HepG2 (cell line): ENCODE results near the gene AGBL1. TPM values are rescaled to one million over a fixed set of nuclear protein-coding genes. Genes with fewer than 3 reads are reported as not detected.

ENCODE experiments used
- ATAC-seq: fragments of 200-7000 bp; cut with Tn5 transposase; 3 replicates; pipeline ENCODE4 v1.9.1; 2020; ENCODE audit warnings: mild to moderate bottlenecking, moderate library complexity
- BruUV-seq: library from RNA; stranded (reverse); fragments of 400-500 nt; replicated peaks from 2 replicates; lab custom pipeline; 2021; lab: Mats Ljungman, UMichigan
- CTCF ChIA-PET: fragments of 300-600 bp; formaldehyde crosslinking; extraction: SDS; loops from one replicate; lab custom pipeline; 2021; ENCODE audit warnings: low total read pairs, inconsistent platforms, low intra/inter-chr PET ratio; lab: Yijun Ruan, JAX
- POLR2A ChIA-PET: fragments of 350-600 bp; sonication (Branson Sonifier 250); formaldehyde crosslinking; loops from one replicate; lab custom pipeline; 2020; ENCODE audit warnings: antibody characterized with exemption, inconsistent platforms; lab: Yijun Ruan, JAX
- DNase-seq: peaks from one replicate; pipeline ENCODE4 v3.0.0-alpha.2; 2015; ENCODE audit warnings: low spot score
- FAIRE-seq: peaks from 3 replicates; lab custom pipeline; 2011; peaks lifted over from hg19 to GRCh38; lab: Jason Lieb, UNC
- H2AFZ ChIP-seq: one replicate; pipeline ENCODE4 v1.6.1; 2011; ENCODE audit warnings: low read length, inconsistent platforms
- H3K27ac ChIP-seq: fragments of 300-600 bp; 3 replicates; pipeline ENCODE4 v1.8.0; 2011; ENCODE audit warnings: mixed run types, mild to moderate bottlenecking, mixed read lengths, low read length, inconsistent platforms; ENCODE audit not compliant: insufficient read depth; ENCODE audit errors: extremely low read length
- H3K27me3 ChIP-seq, 2 experiments: fragments of 200-600 bp in 1 of 2; 2 replicates in 1 of 2; 3 replicates in 1 of 2; pipeline versions ENCODE4 v1.6.0 to v1.8.0; 2011; ENCODE audit warnings: low read length in 2 of 2, mild to moderate bottlenecking in 2 of 2, moderate library complexity in 2 of 2, inconsistent platforms in 1 of 2; ENCODE audit not compliant: insufficient read depth in 2 of 2, control insufficient read depth in 1 of 2
- H3K36me3 ChIP-seq, 2 experiments: fragments of 200-600 bp in 1 of 2; replicated peaks in 1 of 2; 2 replicates in 1 of 2; 3 replicates in 1 of 2; pipeline versions ENCODE4 v1.5.1 to v1.8.0; 2011; ENCODE audit warnings: low read length in 2 of 2, inconsistent platforms in 1 of 2; ENCODE audit not compliant: insufficient read depth in 2 of 2, control insufficient read depth in 1 of 2
- H3K4me1 ChIP-seq: 2 replicates; pipeline ENCODE4 v1.5.1; 2012; ENCODE audit warnings: low read length, inconsistent platforms; ENCODE audit not compliant: insufficient read depth
- H3K4me2 ChIP-seq: 2 replicates; pipeline ENCODE4 v1.6.0; 2011; ENCODE audit warnings: low read depth, low read length, inconsistent platforms
- H3K4me3 ChIP-seq, 3 experiments: fragments of 200-600 bp in 1 of 3; sonication (generic), shearing (Covaris generic) in 1 of 3; replicated peaks in 1 of 3; 2 replicates each; pipeline ENCODE4 v1.5.1; 2011 to 2016; ENCODE audit warnings: low read length in 3 of 3, inconsistent platforms in 2 of 3, low read depth in 2 of 3, mild to moderate bottlenecking in 2 of 3, control low read depth in 1 of 3, mixed read lengths in 1 of 3; ENCODE audit not compliant: insufficient read depth in 1 of 3
- H3K79me2 ChIP-seq: one replicate; pipeline ENCODE4 v1.6.1; 2011; ENCODE audit warnings: low read length, inconsistent platforms; ENCODE audit not compliant: insufficient read depth
- H3K9ac ChIP-seq: 2 replicates; pipeline ENCODE4 v1.6.0; 2011; ENCODE audit warnings: mild to moderate bottlenecking, low read depth, low read length, inconsistent platforms; ENCODE audit not compliant: insufficient read depth
- H3K9me3 ChIP-seq: 2 replicates; pipeline ENCODE4 v1.5.1; 2012; ENCODE audit warnings: mild to moderate bottlenecking, low read length
- H4K20me1 ChIP-seq: 2 replicates; pipeline ENCODE4 v1.6.0; 2011; ENCODE audit warnings: inconsistent platforms, mild to moderate bottlenecking, low read length, moderate library complexity; ENCODE audit not compliant: insufficient read depth
- CENPX ChIP-seq: sonication (generic); formaldehyde crosslinking; IDR thresholded peaks from 2 replicates; pipeline ENCODE4 v1.9.0; 2021; ENCODE audit warnings: mild to moderate bottlenecking, missing genetic modification reagents, moderate library complexity
- FLYWCH1 ChIP-seq: sonication (generic); formaldehyde crosslinking; IDR thresholded peaks from 2 replicates; pipeline ENCODE4 v1.8.1; 2023; ENCODE audit warnings: mild to moderate bottlenecking, missing genetic modification reagents
- MIER3 ChIP-seq: IDR thresholded peaks from 2 replicates; pipeline ENCODE4 v1.6.1; 2016; ENCODE audit warnings: missing compliant biosample characterization, borderline replicate concordance
- NR1H2 ChIP-seq: sonication (generic); formaldehyde crosslinking; IDR thresholded peaks from 2 replicates; pipeline ENCODE4 v1.8.1; 2022; ENCODE audit warnings: low read depth, missing genetic modification reagents, borderline replicate concordance
- PHB2 ChIP-seq: fragments of 450-650 bp; IDR thresholded peaks from 2 replicates; pipeline ENCODE4 v1.6.1; 2018; ENCODE audit not compliant: partially characterized antibody
- RXRB ChIP-seq: IDR thresholded peaks from 2 replicates; pipeline ENCODE4 v1.6.1; 2016; ENCODE audit warnings: borderline replicate concordance, missing genetic modification reagents, missing compliant biosample characterization
- SMARCE1 ChIP-seq: fragments of 450-650 bp; IDR thresholded peaks from 2 replicates; pipeline ENCODE4 v1.6.1; 2017; ENCODE audit warnings: borderline replicate concordance
- TBL1XR1 ChIP-seq: fragments of 150-350 bp; IDR thresholded peaks from 2 replicates; pipeline ENCODE4 v1.6.1; 2014; ENCODE audit warnings: borderline replicate concordance, low read length; ENCODE audit not compliant: partially characterized antibody
- ZNF350 ChIP-seq: sonication (generic); formaldehyde crosslinking; IDR thresholded peaks from 2 replicates; pipeline ENCODE4 v1.4.0; 2020; ENCODE audit warnings: mild to moderate bottlenecking, low read depth, missing genetic modification reagents, borderline replicate concordance
- ZNF430 ChIP-seq: sonication (generic); formaldehyde crosslinking; IDR thresholded peaks from 2 replicates; pipeline ENCODE4 v1.9.0; 2021; ENCODE audit warnings: mild to moderate bottlenecking, missing genetic modification reagents
- ZNF530 ChIP-seq: sonication (generic); formaldehyde crosslinking; IDR thresholded peaks from 2 replicates; pipeline ENCODE4 v1.5.0; 2020; ENCODE audit warnings: low read depth, mild to moderate bottlenecking, missing genetic modification reagents
- ZSCAN9 ChIP-seq: IDR thresholded peaks from 2 replicates; pipeline ENCODE4 v1.6.1; 2016; ENCODE audit warnings: borderline replicate concordance
- WGBS: methylation state at CpG from one replicate; pipeline ENCODE4 v1.1.6; 2017; ENCODE audit warnings: low lambda C conversion rate; 5-methylcytosine and 5-hydroxymethylcytosine counted together
- in situ Hi-C: cut with HindIII; loops from 2 replicates; pipeline ENCODE4 v1.10.0; 2017; ENCODE audit warnings: low pct_unique_long_range_greater_than_20kb; ENCODE audit not compliant: extremely low pct_ligation_motif_present
- intact Hi-C: fragments of 100-400 bp; cut with micrococcal nuclease; formaldehyde crosslinking; loops from one replicate; pipeline ENCODE4 v1.10.0; 2022; ENCODE audit not compliant: unreplicated experiment
- polyA plus RNA-seq, 8 experiments: library from polyadenylated mRNA; depleted of rRNA in 3 of 8; stranded (reverse) in 7 of 8; unstranded in 1 of 8; fragments of >200 nt; fragmentation: Illumina TruSeq in 4 of 8; extraction: Trizol in 4 of 8; gene quantifications; 2 replicates each; pipeline versions ENCODE4 v1.2.1 to v1.2.3, GENCODE V29; 2011 to 2016; ENCODE audit warnings: low read depth in 4 of 8, missing spikeins in 1 of 8, mixed read lengths in 1 of 8; ENCODE audit not compliant: insufficient read depth in 1 of 8
- total RNA-seq, 5 experiments: library from RNA; depleted of rRNA; stranded (reverse); fragments of >200 nt; fragmentation: Illumina TruSeq; extraction: Trizol; gene quantifications; 2 replicates each; pipeline ENCODE4 v1.2.3, GENCODE V29; 2016; ENCODE audit warnings: low read depth in 1 of 5
- TF ChIP-seq, protein P1 (sequence below): sonication (generic); formaldehyde crosslinking; IDR thresholded peaks from 2 replicates; pipeline ENCODE4 v1.4.0; 2020; ENCODE audit warnings: missing genetic modification reagents

The AGBL1 gene
- total and polyA plus RNA-seq, 2 of the 13 experiments (the other 11 are each of a cell fraction or from before 2014, with no cell fraction given) = 0.01 TPM; not detected in 1

DNA sequence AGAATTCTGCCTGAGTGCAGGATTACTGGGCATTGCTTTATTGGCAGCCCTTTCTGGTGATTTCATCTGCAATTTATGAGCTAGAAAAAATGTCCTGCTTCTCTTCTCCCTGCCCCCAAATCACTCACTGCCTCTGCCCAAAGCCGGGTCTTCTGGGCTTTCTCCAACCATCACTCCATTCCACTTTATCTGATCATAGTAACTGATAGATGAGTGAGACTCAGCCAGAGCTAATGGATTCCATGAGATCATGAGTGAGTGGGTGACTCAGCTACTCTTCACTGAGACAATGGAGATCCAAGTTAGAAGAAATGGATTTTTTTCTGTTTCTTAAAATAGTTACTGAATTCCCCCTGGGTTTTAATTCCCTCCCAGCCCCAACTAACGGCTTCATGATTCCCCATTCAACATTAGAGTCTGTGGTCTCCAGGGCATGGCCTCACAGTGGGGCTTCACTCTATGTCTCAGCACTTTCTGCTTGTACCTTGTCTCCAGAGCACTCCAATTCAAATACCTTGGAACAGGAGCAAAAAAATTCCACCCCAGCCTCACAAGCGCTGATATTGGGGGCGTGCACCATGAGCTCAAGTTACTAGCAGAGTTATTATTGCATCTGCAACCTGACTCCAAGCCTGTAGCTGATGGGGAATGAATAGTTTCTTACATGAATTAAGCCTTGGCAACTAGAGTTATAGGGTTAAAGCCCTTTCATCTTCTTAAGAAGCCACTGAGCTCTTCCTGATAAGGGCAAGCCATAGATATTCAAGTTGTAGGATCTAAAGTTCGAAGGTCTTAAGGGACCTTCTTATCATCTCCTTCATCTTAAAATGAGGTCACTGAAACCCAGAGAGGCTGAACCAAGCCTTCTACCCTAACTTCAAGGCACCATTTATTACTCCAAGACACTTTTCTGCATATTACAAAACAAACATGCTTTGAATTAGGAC, 85.9 kb downstream of the AGBL1 start:
- ChIA-PET CTCF (no interaction called here), POLR2A (no interaction called here)
- Histone ChIP-seq H3K4me2 (no peak overlapping the region), H4K20me1 (no peaks in the 10 kb centered on the region), H3K9me3 (no peaks in the 10 kb centered on the region), H2AFZ (no peak overlapping the region), H3K4me1 (no peaks in the 10 kb centered on the region), H3K9ac (no peak overlapping the region), H3K27ac (no peak overlapping the region), H3K79me2 (no peaks in the 10 kb centered on the region), H3K4me3 (no peak overlapping the region), H3K36me3 (no peaks in the 10 kb centered on the region), H3K27me3 (no peaks in the 10 kb centered on the region)
- FAIRE-seq (no peak), DNase-seq (no peak), ATAC-seq (no peak)
- TF ChIP-seq ZNF530 (CRISPR knock-in tag) (no peak), TBL1XR1 (no peak), ZSCAN9 (CRISPR knock-in tag) (no peak), ZNF350 (CRISPR knock-in tag) (no peak), MIER3 (CRISPR knock-in tag) (no peak), CENPX (no peak), SMARCE1 (no peak)
- 5% methylated on average over 5 of the region's 5 CpGs for WGBS
- in situ Hi-C loops (no loop called here), intact Hi-C loops (no loop called here)
- no TSS peak for BruUV-seq

DNA sequence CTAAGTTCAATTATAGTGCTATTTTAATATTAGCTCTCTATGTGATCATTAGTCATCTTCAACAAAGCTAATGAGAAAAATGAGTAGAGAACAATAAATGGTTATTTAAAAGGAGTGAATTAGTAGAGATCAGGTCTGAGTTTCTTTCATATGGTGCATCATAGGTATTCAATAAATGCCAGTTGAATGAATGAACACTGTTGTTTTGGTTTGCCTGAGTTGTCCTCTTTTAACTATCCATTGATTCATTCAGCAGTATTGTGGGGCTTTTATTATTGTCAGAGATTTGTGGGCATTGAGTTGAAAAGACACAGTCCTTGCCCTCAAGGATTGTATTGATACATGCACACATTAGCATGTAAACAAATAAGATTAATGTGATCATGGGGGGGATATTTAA, 88.2 kb downstream of the AGBL1 start:
- H3K9me3 ChIP-seq = no peaks in the 10 kb centered on the region
- no peaks in the 10 kb centered on the region for H3K4me1 ChIP-seq
- H2AFZ ChIP-seq = no peak overlapping the region
- ChIA-PET CTCF (no interaction called here), POLR2A (no interaction called here)
- no TSS peak for BruUV-seq
- in situ Hi-C loops = no loop called here
- no peaks in the 10 kb centered on the region for H3K79me2 ChIP-seq
- H3K27ac ChIP-seq = no peak overlapping the region
- no peaks in the 10 kb centered on the region for H3K27me3 ChIP-seq
- H3K9ac ChIP-seq = no peak overlapping the region
- DNase-seq (no peak), FAIRE-seq (no peak), ATAC-seq (no peak)
- intact Hi-C loops = no loop called here
- no peak overlapping the region for H3K4me3 ChIP-seq
- H3K4me2 ChIP-seq = no peak overlapping the region
- no peaks in the 10 kb centered on the region for H4K20me1 ChIP-seq
- H3K36me3 ChIP-seq = no peaks in the 10 kb centered on the region
- TF ChIP-seq NR1H2 (no peak), FLYWCH1 (CRISPR knock-in tag) (no peak), ZNF430 (CRISPR knock-in tag) (no peak), RXRB (CRISPR knock-in tag) (no peak), PHB2 (no peak)
- TF ChIP-seq, protein P1, sequence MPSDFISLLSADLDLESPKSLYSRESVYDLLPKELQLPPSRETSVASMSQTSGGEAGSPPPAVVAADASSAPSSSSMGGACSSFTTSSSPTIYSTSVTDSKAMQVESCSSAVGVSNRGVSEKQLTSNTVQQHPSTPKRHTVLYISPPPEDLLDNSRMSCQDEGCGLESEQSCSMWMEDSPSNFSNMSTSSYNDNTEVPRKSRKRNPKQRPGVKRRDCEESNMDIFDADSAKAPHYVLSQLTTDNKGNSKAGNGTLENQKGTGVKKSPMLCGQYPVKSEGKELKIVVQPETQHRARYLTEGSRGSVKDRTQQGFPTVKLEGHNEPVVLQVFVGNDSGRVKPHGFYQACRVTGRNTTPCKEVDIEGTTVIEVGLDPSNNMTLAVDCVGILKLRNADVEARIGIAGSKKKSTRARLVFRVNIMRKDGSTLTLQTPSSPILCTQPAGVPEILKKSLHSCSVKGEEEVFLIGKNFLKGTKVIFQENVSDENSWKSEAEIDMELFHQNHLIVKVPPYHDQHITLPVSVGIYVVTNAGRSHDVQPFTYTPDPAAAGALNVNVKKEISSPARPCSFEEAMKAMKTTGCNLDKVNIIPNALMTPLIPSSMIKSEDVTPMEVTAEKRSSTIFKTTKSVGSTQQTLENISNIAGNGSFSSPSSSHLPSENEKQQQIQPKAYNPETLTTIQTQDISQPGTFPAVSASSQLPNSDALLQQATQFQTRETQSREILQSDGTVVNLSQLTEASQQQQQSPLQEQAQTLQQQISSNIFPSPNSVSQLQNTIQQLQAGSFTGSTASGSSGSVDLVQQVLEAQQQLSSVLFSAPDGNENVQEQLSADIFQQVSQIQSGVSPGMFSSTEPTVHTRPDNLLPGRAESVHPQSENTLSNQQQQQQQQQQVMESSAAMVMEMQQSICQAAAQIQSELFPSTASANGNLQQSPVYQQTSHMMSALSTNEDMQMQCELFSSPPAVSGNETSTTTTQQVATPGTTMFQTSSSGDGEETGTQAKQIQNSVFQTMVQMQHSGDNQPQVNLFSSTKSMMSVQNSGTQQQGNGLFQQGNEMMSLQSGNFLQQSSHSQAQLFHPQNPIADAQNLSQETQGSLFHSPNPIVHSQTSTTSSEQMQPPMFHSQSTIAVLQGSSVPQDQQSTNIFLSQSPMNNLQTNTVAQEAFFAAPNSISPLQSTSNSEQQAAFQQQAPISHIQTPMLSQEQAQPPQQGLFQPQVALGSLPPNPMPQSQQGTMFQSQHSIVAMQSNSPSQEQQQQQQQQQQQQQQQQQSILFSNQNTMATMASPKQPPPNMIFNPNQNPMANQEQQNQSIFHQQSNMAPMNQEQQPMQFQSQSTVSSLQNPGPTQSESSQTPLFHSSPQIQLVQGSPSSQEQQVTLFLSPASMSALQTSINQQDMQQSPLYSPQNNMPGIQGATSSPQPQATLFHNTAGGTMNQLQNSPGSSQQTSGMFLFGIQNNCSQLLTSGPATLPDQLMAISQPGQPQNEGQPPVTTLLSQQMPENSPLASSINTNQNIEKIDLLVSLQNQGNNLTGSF (CRISPR knock-in tag) = no peak
